Non-pigmented ciliary epithelial cell (primary cell): ENCODE data around the gene NPAS3.

Experiments used
- DNase-seq: peaks from one replicate; pipeline ENCODE4 v3.0.0-alpha.2; 2010; ENCODE audit warnings: low read depth

The NPAS3 gene

GRCh38 chr14:33516898-33517436, 578.3 kb downstream of the NPAS3 start:
- DNase-seq = no peak

GRCh38 chr14:33521192-33521591, 582.5 kb downstream of the NPAS3 start:
- DNase-seq = no peak

- DNase-seq = no peak
Measured at GRCh38 chr14:33524244-33524643, 585.6 kb downstream of the NPAS3 start.

- no peak for DNase-seq
Measured at GRCh38 chr14:33525626-33526025, 586.9 kb downstream of the NPAS3 start.

GRCh38 chr14:33527023-33527634, 588.5 kb downstream of the NPAS3 start:
- no peak for DNase-seq

GRCh38 chr14:33528655-33529054, 590.0 kb downstream of the NPAS3 start:
- DNase-seq = no peak

- DNase-seq = no peak
Measured at GRCh38 chr14:33529787-33530757, 591.4 kb downstream of the NPAS3 start.

- DNase-seq = no peak
Measured at GRCh38 chr14:33532553-33532952, 593.9 kb downstream of the NPAS3 start.

- DNase-seq = no peak
Measured at GRCh38 chr14:33534104-33534503, 595.4 kb downstream of the NPAS3 start.

- no peak for DNase-seq
Measured at GRCh38 chr14:33534632-33535031, 596.0 kb downstream of the NPAS3 start.

GRCh38 chr14:33539918-33540357, 601.3 kb downstream of the NPAS3 start:
- no peak for DNase-seq

GRCh38 chr14:33541171-33541570, 602.5 kb downstream of the NPAS3 start:
- DNase-seq = no peak

- DNase-seq = no peak
Measured at GRCh38 chr14:33542338-33543287, 603.9 kb downstream of the NPAS3 start.

- no peak for DNase-seq
Measured at GRCh38 chr14:33545696-33546095, 607.0 kb downstream of the NPAS3 start.

GRCh38 chr14:33548606-33549005, 609.9 kb downstream of the NPAS3 start:
- no peak for DNase-seq

GRCh38 chr14:33551963-33552362, 613.3 kb downstream of the NPAS3 start:
- no peak for DNase-seq

GRCh38 chr14:33553706-33554278, 615.1 kb downstream of the NPAS3 start:
- DNase-seq = no peak

GRCh38 chr14:33554988-33555387, 616.3 kb downstream of the NPAS3 start:
- no peak for DNase-seq

- no peak for DNase-seq
Measured at GRCh38 chr14:33555710-33556350, 617.2 kb downstream of the NPAS3 start.

- no peak for DNase-seq
Measured at GRCh38 chr14:33556382-33557121, 617.9 kb downstream of the NPAS3 start.
